ENCODE measurements around the gene CTSW. TPM values are rescaled to one million over a fixed set of nuclear protein-coding genes. Genes with fewer than 3 reads are reported as not detected.

Gene CTSW
- total and polyA plus RNA-seq, 2 of the 4 experiments (the other 2 are of a cell fraction): 0.07 to 0.18 TPM

GRCh38 chr11:65854161-65854592 lies 25.5 kb upstream of the CTSW start (continued):
- TF ChIP-seq, protein P1, sequence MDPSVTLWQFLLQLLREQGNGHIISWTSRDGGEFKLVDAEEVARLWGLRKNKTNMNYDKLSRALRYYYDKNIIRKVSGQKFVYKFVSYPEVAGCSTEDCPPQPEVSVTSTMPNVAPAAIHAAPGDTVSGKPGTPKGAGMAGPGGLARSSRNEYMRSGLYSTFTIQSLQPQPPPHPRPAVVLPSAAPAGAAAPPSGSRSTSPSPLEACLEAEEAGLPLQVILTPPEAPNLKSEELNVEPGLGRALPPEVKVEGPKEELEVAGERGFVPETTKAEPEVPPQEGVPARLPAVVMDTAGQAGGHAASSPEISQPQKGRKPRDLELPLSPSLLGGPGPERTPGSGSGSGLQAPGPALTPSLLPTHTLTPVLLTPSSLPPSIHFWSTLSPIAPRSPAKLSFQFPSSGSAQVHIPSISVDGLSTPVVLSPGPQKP (IDR thresholded peaks at IDR 0.05; ENCODE audit: borderline replicate concordance, low read depth, low read length): no peak
- TF ChIP-seq POLR2A (IDR thresholded peaks at IDR 0.05; ENCODE audit: low read depth, low read length): no peak

DNA sequence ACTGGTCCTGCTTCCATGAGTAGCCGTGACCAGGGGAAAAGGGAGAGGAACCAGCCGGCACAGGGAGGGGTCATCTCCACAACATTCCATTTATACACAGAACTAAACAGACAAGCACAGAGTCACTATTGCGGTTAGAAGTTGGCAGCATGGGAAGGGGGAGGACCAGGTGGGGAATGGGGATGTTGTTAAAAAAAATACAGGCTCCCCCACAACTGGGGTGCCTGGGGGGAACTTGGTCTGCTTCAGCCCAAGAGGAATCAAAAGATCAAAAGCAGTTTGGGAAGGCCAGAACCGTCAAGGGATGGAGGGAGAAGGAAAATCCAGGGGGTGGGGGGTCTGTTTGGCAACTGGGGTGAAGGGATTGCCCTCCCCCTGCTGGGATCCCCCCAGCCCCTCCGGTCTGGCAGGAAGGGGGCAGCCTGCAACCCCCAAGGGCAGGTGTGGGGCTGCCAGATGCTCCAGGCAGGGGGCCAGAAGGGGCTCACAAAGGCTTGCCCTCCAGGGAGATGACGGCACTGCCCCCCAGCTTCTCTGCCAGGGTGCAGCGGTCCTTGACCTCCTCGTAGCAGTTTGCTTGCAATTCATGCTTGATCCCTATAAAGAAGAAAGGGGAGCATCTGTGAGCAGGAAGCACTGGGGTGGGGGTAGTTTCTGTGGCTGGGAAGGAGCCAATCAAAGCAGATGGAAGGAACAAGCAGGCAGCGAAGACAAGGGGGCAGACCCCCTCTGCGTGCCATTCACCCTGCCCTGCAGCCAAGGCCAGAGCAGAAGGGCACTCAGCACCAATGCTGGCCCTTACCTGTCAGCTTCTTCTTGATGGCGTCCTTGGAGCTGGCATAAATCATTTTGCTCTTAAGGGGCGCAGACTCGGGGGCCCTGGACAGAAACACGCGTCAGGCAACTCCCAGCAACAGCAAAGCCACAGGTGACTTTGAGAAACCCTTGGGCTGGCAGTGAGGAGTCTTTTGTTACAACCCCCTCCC lies 24.5 kb upstream of the CTSW start:
- H2BK15ac ChIP-seq (ENCODE audit: low read depth, low read length): no peak overlapping the region
- H3K4me3 ChIP-seq (ENCODE audit: insufficient read depth, low read depth, low read length): no peak overlapping the region
- H3K9ac ChIP-seq (ENCODE audit: low read depth, low read length): no peak overlapping the region
- peaks cover 33% of the 10 kb centered on the region for H3K9me1 ChIP-seq (ENCODE audit: insufficient read depth, low read length)
- no peak overlapping the region for H4K8ac ChIP-seq (ENCODE audit: low read depth in 2 of 2, low read length in 2 of 2)
- H3K4me1 ChIP-seq (ENCODE audit: control insufficient read depth, insufficient read depth, low read length): peaks cover 9% of the 10 kb centered on the region
- TSS peak; percentile 97 for BruUV-seq (replicated peaks)
- no peak overlapping the region for H2BK120ac ChIP-seq (ENCODE audit: low read depth, low read length)
- H3K79me1 ChIP-seq (ENCODE audit: low read depth in 1 of 2, low read length in 2 of 2): peaks cover 20 to 65% of the 10 kb centered on the region in 2 experiments
- H2BK20ac ChIP-seq (ENCODE audit: low read depth, low read length): no peak overlapping the region
- no peak overlapping the region for H3K4me2 ChIP-seq (ENCODE audit: low read depth, low read length)
- H4K5ac ChIP-seq (ENCODE audit: low read depth, low read length): no peak overlapping the region
- H3K18ac ChIP-seq (ENCODE audit: low read depth, low read length): no peak overlapping the region
- H2AK9ac ChIP-seq (replicated peaks; ENCODE audit: low read depth, low read length, poor library complexity): no peak overlapping the region
- no peaks in the 10 kb centered on the region for H3K27me3 ChIP-seq (ENCODE audit: control insufficient read depth, insufficient read depth, low read length)
- peaks cover 59% of the 10 kb centered on the region for H3K36me3 ChIP-seq (ENCODE audit: control insufficient read depth, insufficient read depth, low read length)
- DNase-seq (no peak), ATAC-seq (ENCODE audit: low read depth) (no peak)
- no peaks in the 10 kb centered on the region for H3K9me3 ChIP-seq (ENCODE audit: control insufficient read depth, insufficient read depth, low read length)
- ChIA-PET CTCF (no interaction called here), POLR2A (ENCODE audit: unreplicated experiment) (no interaction called here)
- H3K56ac ChIP-seq (ENCODE audit: extremely low read depth, insufficient read depth, low read length): no peak overlapping the region
- H2AFZ ChIP-seq (replicated peaks; ENCODE audit: low read length, poor library complexity): no peak overlapping the region
- no peak overlapping the region for H4K91ac ChIP-seq (ENCODE audit: insufficient read depth, low read depth, low read length)
- WGBS, 2 experiments (ENCODE audit: extremely low coverage in 2 of 2, insufficient read length in 1 of 2): 97% methylated on average over 5 of the region's 15 CpGs; no CpG with 5 or more reads in 1 of the 2 experiments
- H3K27ac ChIP-seq (ENCODE audit: insufficient read depth, low read length): no peak overlapping the region
- H3K4ac ChIP-seq (ENCODE audit: low read depth, low read length): no peak overlapping the region
- dilution Hi-C loops (cut with HindIII; ENCODE audit: low sequenced_read_pairs, unreplicated experiment) (no loop called here), intact Hi-C loops (cut with micrococcal nuclease) (no loop called here), in situ Hi-C loops (cut with MboI; ENCODE audit: low sequenced_read_pairs) (no loop called here)
- no peak overlapping the region for H2BK5ac ChIP-seq (ENCODE audit: low read depth, low read length, poor library complexity, severe bottlenecking)
- H2AK5ac ChIP-seq (ENCODE audit: low read depth, low read length): no peak overlapping the region
- H3K14ac ChIP-seq (replicated peaks; ENCODE audit: low read depth, low read length): no peak overlapping the region
- no peak overlapping the region for H3K23ac ChIP-seq (ENCODE audit: low read depth, low read length)
- H4K20me1 ChIP-seq (ENCODE audit: insufficient read depth, low read length): peaks cover 77% of the 10 kb centered on the region
- TF ChIP-seq RCOR1 (IDR thresholded peaks at IDR 0.05; ENCODE audit: insufficient replicate concordance, low read length) (no peak), NFE2L2 (IDR thresholded peaks at IDR 0.05; ENCODE audit: low read depth, low read length) (no peak), CEBPB (IDR thresholded peaks at IDR 0.05; ENCODE audit: low read depth, low read length) (no peak), POLR2A (IDR thresholded peaks at IDR 0.05; ENCODE audit: low read depth, low read length) (no peak), FOS (IDR thresholded peaks at IDR 0.05; ENCODE audit: low read depth, low read length) (no peak), RAD21 (IDR thresholded peaks at IDR 0.05; ENCODE audit: low read length) (no peak), MAFK (IDR thresholded peaks at IDR 0.05; ENCODE audit: low read depth, low read length) (no peak), MAZ (IDR thresholded peaks at IDR 0.05; ENCODE audit: borderline replicate concordance, low read depth, low read length) (no peak), MXI1 (IDR thresholded peaks at IDR 0.05; ENCODE audit: borderline replicate concordance, low read depth, low read length) (no peak), BHLHE40 (IDR thresholded peaks at IDR 0.05; ENCODE audit: low read depth, low read length) (no peak)
- TF ChIP-seq, protein P1 (IDR thresholded peaks at IDR 0.05; ENCODE audit: borderline replicate concordance, low read depth, low read length): no peak
- TF ChIP-seq, protein P2, sequence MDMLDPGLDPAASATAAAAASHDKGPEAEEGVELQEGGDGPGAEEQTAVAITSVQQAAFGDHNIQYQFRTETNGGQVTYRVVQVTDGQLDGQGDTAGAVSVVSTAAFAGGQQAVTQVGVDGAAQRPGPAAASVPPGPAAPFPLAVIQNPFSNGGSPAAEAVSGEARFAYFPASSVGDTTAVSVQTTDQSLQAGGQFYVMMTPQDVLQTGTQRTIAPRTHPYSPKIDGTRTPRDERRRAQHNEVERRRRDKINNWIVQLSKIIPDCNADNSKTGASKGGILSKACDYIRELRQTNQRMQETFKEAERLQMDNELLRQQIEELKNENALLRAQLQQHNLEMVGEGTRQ (IDR thresholded peaks at IDR 0.05; ENCODE audit: low read depth, low read length): no peak

Measured in IMR-90 (cell line).